Breast epithelium (tissue), 4 donors: ENCODE results near the gene PLEKHM2. TPM values are rescaled to one million over a fixed set of nuclear protein-coding genes. Genes with fewer than 3 reads are reported as not detected.

ENCODE experiments used
- DNase-seq, 2 donors: peaks; one replicate each; pipeline ENCODE4 v3.0.0-alpha.2; 2019; ENCODE audit warnings: low spot score in 2 of 2
- H3K27ac ChIP-seq, 2 donors: fragments of 200-600 bp; sonication (generic) in 1 of 2; one replicate each; pipeline ENCODE4 v1.5.1; 2016 to 2019; ENCODE audit warnings: mild to moderate bottlenecking in 1 of 2
- H3K27me3 ChIP-seq, 2 donors: fragments of 200-600 bp; sonication (generic) in 1 of 2; one replicate each; pipeline versions ENCODE4 v1.5.1 to v1.6.0; 2017 to 2019; ENCODE audit warnings: control low read depth in 1 of 2, mild to moderate bottlenecking in 1 of 2
- H3K36me3 ChIP-seq: fragments of 200-600 bp; one replicate; pipeline ENCODE4 v1.5.1; 2019
- H3K4me1 ChIP-seq, 2 donors: fragments of 200-600 bp; sonication (generic); one replicate each; pipeline ENCODE4 v1.5.1; 2016 to 2019; ENCODE audit warnings: control low read depth in 1 of 2
- H3K4me3 ChIP-seq, 3 donors: fragments of 200-600 bp; sonication (generic); 1 replicate in 2 of 3; 2 replicates in 1 of 3; pipeline ENCODE4 v1.5.1; 2016 to 2019; ENCODE audit warnings: mild to moderate bottlenecking in 3 of 3, moderate library complexity in 2 of 3
- H3K9me3 ChIP-seq, 2 donors: fragments of 200-600 bp; sonication (generic) in 1 of 2; one replicate each; pipeline ENCODE4 v1.5.1; 2016 to 2019; ENCODE audit warnings: control low read depth in 1 of 2
- CTCF ChIP-seq, 3 donors: fragments of 450-650 bp; IDR thresholded peaks; one replicate each; pipeline ENCODE4 v1.5.1; 2016 to 2017; ENCODE audit warnings: antibody characterized with exemption in 3 of 3, mild to moderate bottlenecking in 3 of 3, moderate library complexity in 3 of 3
- POLR2A ChIP-seq: fragments of 450-650 bp; IDR thresholded peaks from one replicate; pipeline ENCODE4 v1.6.1; 2016; ENCODE audit warnings: antibody characterized with exemption, mild to moderate bottlenecking, moderate library complexity
- POLR2AphosphoS5 ChIP-seq, 3 donors: sonication (generic); formaldehyde crosslinking; IDR thresholded peaks; one replicate each; pipeline ENCODE4 v1.6.1; 2017; ENCODE audit warnings: antibody characterized with exemption in 3 of 3
- intact Hi-C: fragments of 100-400 bp; cut with DNase I; formaldehyde crosslinking; loops from one replicate; pipeline ENCODE4 v1.15.1; 2023; ENCODE audit warnings: low total_unique reads
- total RNA-seq, 3 donors: library from RNA; depleted of rRNA; stranded (reverse); fragments of >200 nt; gene quantifications; one replicate each; pipeline ENCODE4 v1.1.0, GENCODE V29; 2016

The PLEKHM2 gene
- total RNA-seq, 3 donors from 2014 or later: 29.7 to 56.5 (median 41.6) TPM

- H3K4me3 ChIP-seq: no peak overlapping the region
- DNase-seq: peak; percentile 79 to 86
- H3K27me3 ChIP-seq: no peaks in the 10 kb centered on the region
- TF ChIP-seq CTCF (IDR thresholded peaks at IDR 0.05) (peak; percentile 79 to 93 (median 84)), POLR2AphosphoS5 (IDR thresholded peaks at IDR 0.05) (peak in 2 of 3 donors; percentile 12 to 20), POLR2A (no peak)
- intact Hi-C loops: loop anchor here (10.0 kb wide), 1 partner anchor 146 kb away; no protein-coding TSS in a partner anchor
- H3K4me1 ChIP-seq: no peaks in the 10 kb centered on the region
- no peaks in the 10 kb centered on the region for H3K9me3 ChIP-seq
- H3K36me3 ChIP-seq: no peaks in the 10 kb centered on the region
- H3K27ac ChIP-seq: no peak overlapping the region
Observed at GRCh38 chr1:15740924-15741850, 57.1 kb downstream of the PLEKHM2 start.

- no peaks in the 10 kb centered on the region for H3K4me1 ChIP-seq
- no peaks in the 10 kb centered on the region for H3K9me3 ChIP-seq
- TF ChIP-seq POLR2AphosphoS5 (IDR thresholded peaks at IDR 0.05): no peak
- TF ChIP-seq CTCF (IDR thresholded peaks at IDR 0.05): no peak
- TF ChIP-seq POLR2A: no peak
- H3K27me3 ChIP-seq: no peaks in the 10 kb centered on the region
- DNase-seq: no peak
- H3K27ac ChIP-seq: no peak within 1 kb of the TSS
- no peak within 1 kb of the TSS for H3K4me3 ChIP-seq
- intact Hi-C loops: loop anchor here (10.0 kb wide), 1 partner anchor 148 kb away; no protein-coding TSS in a partner anchor
- H3K36me3 ChIP-seq: no peaks in the 10 kb centered on the region
Observed at GRCh38 chr1:15742339-15742801, 58.2 kb downstream of the PLEKHM2 start, which contains the start of gene TMEM82. Gene TMEM82 (plus strand): TSS chr1:15742499. CDS start chr1:15742560, 61 bp downstream.

GRCh38 chr1:15744122-15744679 is 60.1 kb downstream of the PLEKHM2 start:
- no peak for DNase-seq
- Histone ChIP-seq H3K36me3 (no peaks in the 10 kb centered on the region), H3K4me1 (no peaks in the 10 kb centered on the region), H3K4me3 (no peak overlapping the region), H3K9me3 (no peaks in the 10 kb centered on the region), H3K27me3 (no peaks in the 10 kb centered on the region), H3K27ac (no peak overlapping the region)
- intact Hi-C loops: loop anchor here (10.0 kb wide), 1 partner anchor 149 kb away; no protein-coding TSS in a partner anchor
- TF ChIP-seq POLR2A: no peak
- TF ChIP-seq POLR2AphosphoS5 (IDR thresholded peaks at IDR 0.05): no peak
- TF ChIP-seq CTCF (IDR thresholded peaks at IDR 0.05): no peak

GRCh38 chr1:15747378-15747777 is 63.3 kb downstream of the PLEKHM2 start:
- no peaks in the 10 kb centered on the region for H3K27me3 ChIP-seq
- no peak overlapping the region for H3K4me3 ChIP-seq
- no peaks in the 10 kb centered on the region for H3K4me1 ChIP-seq
- H3K9me3 ChIP-seq: no peaks in the 10 kb centered on the region
- intact Hi-C loops: loop anchor here (10.0 kb wide), 1 partner anchor 153 kb away; no protein-coding TSS in a partner anchor
- H3K27ac ChIP-seq: no peak overlapping the region
- H3K36me3 ChIP-seq: no peaks in the 10 kb centered on the region
- DNase-seq: no peak
- TF ChIP-seq CTCF (IDR thresholded peaks at IDR 0.05): no peak
- TF ChIP-seq POLR2A: no peak
- TF ChIP-seq POLR2AphosphoS5 (IDR thresholded peaks at IDR 0.05): no peak
